RWPE1 (cell line): Measurements from ENCODE around the gene MAB21L4.

Experiments used
- CTCF ChIA-PET: fragments of 350-600 bp; sonication (Branson Sonifier 250); formaldehyde crosslinking; extraction: SDS; loops from one replicate; lab custom pipeline; 2021; lab: Yijun Ruan, JAX
- POLR2A ChIA-PET: fragments of 400-600 bp; formaldehyde crosslinking; extraction: SDS; loops from one replicate; lab custom pipeline; 2020; ENCODE audit warnings: antibody characterized with exemption; ENCODE audit not compliant: low non-redundant PET; lab: Yijun Ruan, JAX
- DNase-seq: peaks from one replicate; pipeline ENCODE4 v3.0.0; 2012; ENCODE audit warnings: low spot score
- H3K27ac ChIP-seq: fragments of 450-650 bp; 2 replicates; pipeline ENCODE4 v1.5.1; 2017
- CTCF ChIP-seq: fragments of 450-650 bp; conservative IDR thresholded peaks from 2 replicates; pipeline ENCODE4 v1.5.1; 2017; ENCODE audit warnings: low read depth, mild to moderate bottlenecking

The MAB21L4 gene

GRCh38 chr2:240856151-240856980 lies 39.6 kb downstream of the MAB21L4 start:
- TF ChIP-seq CTCF = no peak
- CTCF ChIA-PET = interaction anchor here (1.2 kb wide), 1 partner anchor 16 kb away, joined by 3 read pairs; no protein-coding TSS in a partner anchor
- no peak for DNase-seq
- POLR2A ChIA-PET = no interaction called here
- no peak overlapping the region for H3K27ac ChIP-seq

- TF ChIP-seq CTCF = no peak
- POLR2A ChIA-PET = no interaction called here
- H3K27ac ChIP-seq = no peak overlapping the region
- CTCF ChIA-PET = no interaction called here
- DNase-seq = no peak
Measured at GRCh38 chr2:240855670-240856069, 40.3 kb downstream of the MAB21L4 start.

- CTCF ChIA-PET = interaction anchor here (0.7 kb wide), 1 partner anchor 10 kb away, joined by 6 read pairs; no protein-coding TSS in a partner anchor
- H3K27ac ChIP-seq = no peak overlapping the region
- no peak for DNase-seq
- POLR2A ChIA-PET = no interaction called here
- TF ChIP-seq CTCF = no peak
Measured at GRCh38 chr2:240852671-240853314, 43.2 kb downstream of the MAB21L4 start.

GRCh38 chr2:240851078-240851991 lies 44.6 kb downstream of the MAB21L4 start:
- ChIA-PET POLR2A (interaction anchor here (0.6 to 0.7 kb wide), 2 partner anchors 172 to 250 kb away, joined by 3 to 19 read pairs; no protein-coding TSS in a partner anchor), CTCF (interaction anchor here (0.6 to 1.4 kb wide), 23 partner anchors 10 to 1033 kb away, joined by 3 to 10 read pairs (median 3); partner anchors contain the start of gene PASK)
- TF ChIP-seq CTCF = peak; percentile 93
- peak; percentile 81 for DNase-seq
- H3K27ac ChIP-seq = no peak overlapping the region

- DNase-seq = no peak
Measured at GRCh38 chr2:240850756-240851077, 45.2 kb downstream of the MAB21L4 start.

More at GRCh38 chr2:240850756-240851077, 45.2 kb downstream of the MAB21L4 start:
- POLR2A ChIA-PET = no interaction called here
- TF ChIP-seq CTCF = no peak
- CTCF ChIA-PET = interaction anchor here (0.6 to 1.4 kb wide), 19 partner anchors 9 to 1034 kb away, joined by 3 to 10 read pairs (median 3); partner anchors contain the start of gene PASK
- H3K27ac ChIP-seq = no peak overlapping the region
